ENCODE data around the gene FAM117B.

Gene FAM117B

DNA sequence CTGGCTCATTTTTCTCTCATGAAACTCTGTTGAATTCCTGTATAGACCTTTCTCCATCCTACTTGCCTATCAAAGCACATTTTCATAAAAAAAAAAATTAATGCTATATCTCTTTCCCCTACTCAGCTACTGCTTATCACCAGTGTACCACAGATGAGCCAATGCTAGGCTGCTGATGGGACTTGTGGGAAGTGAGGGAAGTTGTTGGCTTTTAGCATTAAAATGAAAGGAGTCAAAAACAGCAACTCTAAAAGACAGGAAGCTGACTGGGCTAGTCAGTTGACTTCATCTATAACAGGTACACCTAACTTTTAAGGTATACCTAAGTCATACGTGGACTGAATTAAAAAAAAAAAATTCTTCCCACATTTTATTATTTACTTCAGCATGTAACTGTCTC lies 102.1 kb downstream of the FAM117B start:
- no peak overlapping the region for H3K4me3 ChIP-seq (ENCODE audit: low read depth, low read length)

DNA sequence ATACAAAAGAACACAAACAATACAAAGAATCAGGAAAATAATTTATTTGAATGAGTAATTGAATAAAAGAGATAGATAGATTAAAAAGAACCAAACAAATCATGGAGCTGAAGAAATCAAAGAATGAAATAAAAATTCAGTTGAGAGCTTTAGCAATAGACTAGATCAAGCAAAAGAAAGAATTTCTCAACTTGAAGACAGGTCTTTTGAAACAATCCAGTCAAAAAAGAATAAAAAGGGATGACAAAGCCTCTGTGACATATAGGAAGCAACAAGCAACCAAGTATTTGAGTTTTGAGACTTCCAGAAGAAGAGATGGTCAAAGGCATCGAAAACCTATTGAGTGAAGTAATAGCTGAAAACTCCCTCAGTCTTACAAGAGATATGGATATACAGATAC lies 108.8 kb downstream of the FAM117B start:
- DNase-seq = no peak
- no peak overlapping the region for H3K27ac ChIP-seq
- H3K9me3 ChIP-seq (ENCODE audit: severe bottlenecking) = peaks cover 6% of the 10 kb centered on the region
- no peak overlapping the region for H3K4me3 ChIP-seq (ENCODE audit: low read depth, low read length)
- H3K36me3 ChIP-seq = peaks cover 6% of the 10 kb centered on the region; the same call in 1 of the 2 replicates
- TF ChIP-seq, protein P1, sequence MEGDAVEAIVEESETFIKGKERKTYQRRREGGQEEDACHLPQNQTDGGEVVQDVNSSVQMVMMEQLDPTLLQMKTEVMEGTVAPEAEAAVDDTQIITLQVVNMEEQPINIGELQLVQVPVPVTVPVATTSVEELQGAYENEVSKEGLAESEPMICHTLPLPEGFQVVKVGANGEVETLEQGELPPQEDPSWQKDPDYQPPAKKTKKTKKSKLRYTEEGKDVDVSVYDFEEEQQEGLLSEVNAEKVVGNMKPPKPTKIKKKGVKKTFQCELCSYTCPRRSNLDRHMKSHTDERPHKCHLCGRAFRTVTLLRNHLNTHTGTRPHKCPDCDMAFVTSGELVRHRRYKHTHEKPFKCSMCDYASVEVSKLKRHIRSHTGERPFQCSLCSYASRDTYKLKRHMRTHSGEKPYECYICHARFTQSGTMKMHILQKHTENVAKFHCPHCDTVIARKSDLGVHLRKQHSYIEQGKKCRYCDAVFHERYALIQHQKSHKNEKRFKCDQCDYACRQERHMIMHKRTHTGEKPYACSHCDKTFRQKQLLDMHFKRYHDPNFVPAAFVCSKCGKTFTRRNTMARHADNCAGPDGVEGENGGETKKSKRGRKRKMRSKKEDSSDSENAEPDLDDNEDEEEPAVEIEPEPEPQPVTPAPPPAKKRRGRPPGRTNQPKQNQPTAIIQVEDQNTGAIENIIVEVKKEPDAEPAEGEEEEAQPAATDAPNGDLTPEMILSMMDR (IDR thresholded peaks at IDR 0.05; ENCODE audit: low read depth, low read length) = no peak
- H3K27me3 ChIP-seq (ENCODE audit: insufficient read depth, low read depth, severe bottlenecking) = no peaks in the 10 kb centered on the region

More for the DNA sequence above, 102.1 kb downstream of the FAM117B start:
- H3K27me3 ChIP-seq (ENCODE audit: insufficient read depth, low read depth, severe bottlenecking) = no peaks in the 10 kb centered on the region
- no peak overlapping the region for H3K27ac ChIP-seq
- no peaks in the 10 kb centered on the region; the same call in none of the 2 replicates for H3K36me3 ChIP-seq
- TF ChIP-seq, protein P1 (IDR thresholded peaks at IDR 0.05; ENCODE audit: low read depth, low read length) = no peak
- H3K9me3 ChIP-seq (ENCODE audit: severe bottlenecking) = peaks cover 4% of the 10 kb centered on the region
- no peak for DNase-seq

DNA sequence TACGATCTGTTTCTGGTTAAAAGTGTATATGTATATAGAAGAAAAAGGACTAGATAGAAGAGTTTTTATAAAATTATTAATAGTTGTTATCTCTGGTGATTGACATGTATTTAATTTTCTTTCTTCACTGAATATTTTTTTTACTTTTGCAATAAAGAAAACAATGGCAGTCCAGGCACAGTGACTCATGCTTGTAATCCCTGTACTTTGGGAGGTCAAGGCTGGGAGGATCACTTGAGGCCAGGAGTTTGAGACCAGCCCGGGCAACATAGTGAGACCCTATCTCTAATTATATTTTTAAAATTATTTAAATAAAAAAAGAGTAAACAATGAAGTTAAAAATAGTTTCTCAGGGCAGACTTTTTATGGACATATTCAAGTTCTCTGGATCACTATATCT lies 114.7 kb downstream of the FAM117B start:
- TF ChIP-seq, protein P1 (IDR thresholded peaks at IDR 0.05; ENCODE audit: low read depth, low read length) = no peak
- Histone ChIP-seq H3K36me3 (no peaks in the 10 kb centered on the region), H3K9me3 (ENCODE audit: severe bottlenecking) (peaks cover 3% of the 10 kb centered on the region), H3K4me3 (ENCODE audit: low read depth, low read length) (no peak overlapping the region), H3K27me3 (ENCODE audit: insufficient read depth, low read depth, severe bottlenecking) (no peaks in the 10 kb centered on the region), H3K27ac (no peak overlapping the region)
- no peak for DNase-seq

DNA sequence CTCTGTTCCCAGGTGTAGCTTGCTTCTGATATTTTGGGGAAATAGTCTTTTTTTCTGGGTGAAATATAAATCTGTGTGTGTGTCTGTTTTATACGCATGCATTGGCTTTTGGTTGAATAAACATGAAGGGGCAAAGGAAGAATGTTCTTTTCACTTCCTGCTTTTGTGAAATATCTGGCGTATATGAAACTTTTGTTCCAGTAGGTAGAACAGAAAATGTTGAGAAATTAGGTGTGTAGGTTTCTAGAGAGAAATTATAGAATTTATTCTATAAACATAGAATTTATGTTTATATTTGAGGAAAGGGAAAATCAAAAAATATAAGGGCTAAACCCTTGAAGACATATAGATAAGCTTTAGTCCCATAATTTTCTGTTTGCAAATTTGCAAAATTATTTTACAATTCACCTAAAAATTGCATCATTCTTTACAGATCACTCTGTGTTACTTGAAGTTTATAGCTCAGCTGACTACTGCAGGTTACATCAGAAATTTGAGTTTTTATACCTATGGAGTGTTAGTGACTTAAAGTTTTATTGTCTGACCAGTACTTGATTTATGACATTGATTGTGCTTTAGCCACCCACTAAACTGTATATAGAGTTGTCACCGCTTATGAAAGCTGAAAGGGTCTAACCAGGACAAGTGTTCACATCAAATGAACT lies 116.1 kb downstream of the FAM117B start:
- no peak overlapping the region for H3K4me3 ChIP-seq (ENCODE audit: low read depth, low read length)
- DNase-seq = no peak
- no peaks in the 10 kb centered on the region for H3K9me3 ChIP-seq (ENCODE audit: severe bottlenecking)
- TF ChIP-seq, protein P1 (IDR thresholded peaks at IDR 0.05; ENCODE audit: low read depth, low read length) = no peak
- no peaks in the 10 kb centered on the region for H3K36me3 ChIP-seq
- H3K27ac ChIP-seq = no peak overlapping the region
- H3K27me3 ChIP-seq (ENCODE audit: insufficient read depth, low read depth, severe bottlenecking) = no peaks in the 10 kb centered on the region

DNA sequence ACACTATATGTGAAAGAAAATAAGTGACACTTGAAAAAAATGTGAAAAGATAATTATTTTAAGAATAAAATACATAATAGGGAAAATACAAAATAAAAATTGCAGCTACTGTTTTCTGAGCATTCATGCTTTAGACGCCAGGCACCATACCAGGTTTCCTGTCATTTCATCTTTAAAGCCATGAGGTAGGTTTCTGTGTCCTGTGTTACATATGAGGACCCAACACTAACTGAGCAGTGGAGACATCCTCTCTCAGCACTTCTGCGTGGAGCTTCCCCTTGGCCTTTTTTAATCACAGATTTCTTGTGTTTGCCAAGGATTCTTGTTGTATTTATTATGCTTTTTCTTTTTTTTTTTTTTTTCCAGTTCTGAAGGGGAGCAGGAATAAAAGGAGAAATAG lies 117.3 kb downstream of the FAM117B start:
- Histone ChIP-seq H3K36me3 (peaks cover 3% of the 10 kb centered on the region; the same call in 1 of the 2 replicates), H3K27me3 (ENCODE audit: insufficient read depth, low read depth, severe bottlenecking) (no peaks in the 10 kb centered on the region), H3K9me3 (ENCODE audit: severe bottlenecking) (no peaks in the 10 kb centered on the region), H3K27ac (no peak overlapping the region), H3K4me3 (ENCODE audit: low read depth, low read length) (no peak overlapping the region)
- no peak for DNase-seq
- TF ChIP-seq, protein P1 (IDR thresholded peaks at IDR 0.05; ENCODE audit: low read depth, low read length) = no peak

DNA sequence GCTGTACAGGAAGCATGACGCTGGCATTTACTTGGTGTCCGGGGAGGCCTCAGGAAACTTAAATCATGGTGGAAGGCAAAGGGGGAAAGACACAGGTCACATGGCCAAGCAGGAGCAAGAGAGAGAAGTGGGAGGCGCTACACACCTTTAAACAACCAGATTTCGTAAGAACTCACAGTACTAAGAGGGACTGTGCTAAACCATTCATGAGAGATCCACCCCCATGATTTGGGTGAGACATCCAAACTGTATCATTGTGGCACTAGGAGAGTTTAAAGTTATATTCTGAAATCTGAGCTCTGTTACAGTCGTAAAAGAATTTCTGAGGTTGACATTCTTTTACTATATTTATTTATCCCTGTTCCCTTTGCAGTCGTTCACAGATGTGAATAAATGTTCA lies 120.2 kb downstream of the FAM117B start:
- Histone ChIP-seq H3K36me3 (peaks cover 21% of the 10 kb centered on the region), H3K27me3 (ENCODE audit: insufficient read depth, low read depth, severe bottlenecking) (no peaks in the 10 kb centered on the region), H3K4me3 (ENCODE audit: low read depth, low read length) (no peak overlapping the region), H3K27ac (no peak overlapping the region), H3K9me3 (ENCODE audit: severe bottlenecking) (no peaks in the 10 kb centered on the region)
- DNase-seq = no peak
- TF ChIP-seq, protein P1 (IDR thresholded peaks at IDR 0.05; ENCODE audit: low read depth, low read length) = no peak
